ENCODE measurements around the gene IL17RC. TPM values are rescaled to one million over a fixed set of nuclear protein-coding genes. Genes with fewer than 3 reads are reported as not detected.
A peak's percentile ranks its signal among the peaks of the same experiment; 100 is the strongest.

IL17RC gene
- total and polyA plus RNA-seq, 3 experiments from 2014 or later = 0.20 to 11.0 (median 0.31) TPM

DNA sequence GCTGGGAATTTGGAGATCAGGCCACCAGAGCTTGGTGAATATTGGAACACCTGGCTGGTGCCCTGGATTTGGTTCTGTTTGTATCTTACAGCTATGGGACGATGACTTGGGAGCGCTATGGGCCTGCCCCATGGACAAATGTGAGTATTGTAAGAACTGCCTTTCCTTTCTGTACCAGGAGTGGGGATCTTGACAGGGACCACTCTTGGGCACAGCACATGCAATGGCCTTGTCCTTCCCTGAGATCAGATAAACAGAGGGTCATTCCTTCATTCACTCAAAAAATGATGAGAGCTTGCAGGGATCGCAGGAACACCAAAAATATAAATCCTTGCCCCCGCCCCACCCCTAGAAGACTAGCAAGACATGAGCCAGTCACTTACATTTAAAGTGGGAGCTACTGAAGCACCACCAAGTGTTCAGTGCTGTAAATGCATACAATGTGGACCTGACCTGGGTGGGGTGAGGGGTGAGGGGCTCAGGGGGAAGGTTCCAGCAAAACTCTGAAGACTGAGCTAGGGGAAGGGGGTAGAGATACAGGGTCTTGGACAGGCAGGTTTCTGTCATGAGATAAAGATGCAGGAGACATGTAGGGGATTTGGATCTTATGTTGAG, 14.0 kb downstream of the IL17RC start:
- no peak for DNase-seq
- Mint-ChIP-seq H3K4me3 (peak overlapping the region in 3 of 7 donors; percentile 36 to 80 (median 58)), H3K4me1 (peaks cover 29 to 49% (median 32%) of the 10 kb centered on the region in 3 donors), H3K36me3 (peaks cover 0 to 19% (median 0%) of the 10 kb centered on the region in 3 donors), H3K9me3 (no peaks in the 10 kb centered on the region), H3K27me3 (no peaks in the 10 kb centered on the region), H3K27ac (peak overlapping the region; percentile 36 to 93 (median 76))
- no peak overlapping the region for H3K4me3 ChIP-seq (ENCODE audit: low read length)
- peaks cover 29% of the 10 kb centered on the region for H3K4me1 ChIP-seq (ENCODE audit: insufficient read depth, low read length)
- H3K9me3 ChIP-seq (ENCODE audit: low read length) = no peaks in the 10 kb centered on the region
- H3K36me3 ChIP-seq (ENCODE audit: insufficient read depth, low read length) = no peaks in the 10 kb centered on the region
- no peak overlapping the region for H3K27ac ChIP-seq (ENCODE audit: low read depth, low read length)
- ChIA-PET POLR2A (interaction anchor here (3.2 kb wide), 1 partner anchor 16 kb away, joined by 14 read pairs; no protein-coding TSS in a partner anchor), CTCF (interaction anchor here (1.1 to 4.0 kb wide), 7 partner anchors 16 to 356 kb away, joined by 3 to 28 read pairs (median 11); partner anchors contain the start of genes EMC3 and JAGN1)
- H3K27me3 ChIP-seq (ENCODE audit: insufficient read depth, low read length, poor library complexity, severe bottlenecking) = no peaks in the 10 kb centered on the region

GRCh38 chr3:9932535-9932842, 15.6 kb downstream of the IL17RC start:
- no peaks in the 10 kb centered on the region for H3K27me3 Mint-ChIP-seq
- Histone ChIP-seq H3K4me3 (ENCODE audit: low read length) (peak overlapping the region; percentile 76), H3K4me1 (ENCODE audit: insufficient read depth, low read length) (peaks cover 32% of the 10 kb centered on the region), H3K9me3 (ENCODE audit: low read length) (no peaks in the 10 kb centered on the region), H3K27me3 (ENCODE audit: insufficient read depth, low read length, poor library complexity, severe bottlenecking) (no peaks in the 10 kb centered on the region), H3K27ac (ENCODE audit: low read depth, low read length) (peak overlapping the region; percentile 90), H3K36me3 (ENCODE audit: insufficient read depth, low read length) (peaks cover 6% of the 10 kb centered on the region)
- H3K4me1 Mint-ChIP-seq = peaks cover 32 to 61% (median 33%) of the 10 kb centered on the region in 3 donors
- H3K36me3 Mint-ChIP-seq = peaks cover 0 to 31% (median 4%) of the 10 kb centered on the region in 3 donors
- no peaks in the 10 kb centered on the region for H3K9me3 Mint-ChIP-seq
- no peak for DNase-seq
- POLR2A ChIA-PET = interaction anchor here (0.6 to 3.2 kb wide), 16 partner anchors 13 to 388 kb away, joined by 3 to 28 read pairs (median 6); partner anchors contain the start of genes ARPC4, BRPF1, EMC3 and JAGN1
- CTCF ChIA-PET = interaction anchor here (0.6 to 4.0 kb wide), 54 partner anchors 9 to 389 kb away, joined by 3 to 32 read pairs (median 4); partner anchors contain the start of genes ARPC4, BRPF1, EMC3 and FANCD2
- peak overlapping the region; percentile 88 to 99 (median 95) for H3K4me3 Mint-ChIP-seq
- peak overlapping the region; percentile 93 to 100 (median 98) for H3K27ac Mint-ChIP-seq

DNA sequence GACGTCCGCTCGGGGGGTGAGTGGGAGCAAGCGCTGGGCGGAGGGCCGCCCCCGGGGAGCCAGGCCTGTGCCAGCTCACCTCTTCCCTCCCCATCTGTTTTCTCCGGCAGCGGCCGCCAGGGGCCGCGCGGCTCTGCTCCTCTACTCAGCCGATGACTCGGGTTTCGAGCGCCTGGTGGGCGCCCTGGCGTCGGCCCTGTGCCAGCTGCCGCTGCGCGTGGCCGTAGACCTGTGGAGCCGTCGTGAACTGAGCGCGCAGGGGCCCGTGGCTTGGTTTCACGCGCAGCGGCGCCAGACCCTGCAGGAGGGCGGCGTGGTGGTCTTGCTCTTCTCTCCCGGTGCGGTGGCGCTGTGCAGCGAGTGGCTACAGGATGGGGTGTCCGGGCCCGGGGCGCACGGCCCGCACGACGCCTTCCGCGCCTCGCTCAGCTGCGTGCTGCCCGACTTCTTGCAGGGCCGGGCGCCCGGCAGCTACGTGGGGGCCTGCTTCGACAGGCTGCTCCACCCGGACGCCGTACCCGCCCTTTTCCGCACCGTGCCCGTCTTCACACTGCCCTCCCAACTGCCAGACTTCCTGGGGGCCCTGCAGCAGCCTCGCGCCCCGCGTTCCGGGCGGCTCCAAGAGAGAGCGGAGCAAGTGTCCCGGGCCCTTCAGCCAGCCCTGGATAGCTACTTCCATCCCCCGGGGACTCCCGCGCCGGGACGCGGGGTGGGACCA, 16.1 kb downstream of the IL17RC start:
- CTCF ChIA-PET = interaction anchor here (0.6 to 4.0 kb wide), 59 partner anchors 9 to 805 kb away, joined by 3 to 32 read pairs (median 4); partner anchors contain the start of genes ARPC4, BRPF1, EMC3 and FANCD2
- H3K27ac Mint-ChIP-seq = peak overlapping the region; percentile 93 to 100 (median 98)

DNA sequence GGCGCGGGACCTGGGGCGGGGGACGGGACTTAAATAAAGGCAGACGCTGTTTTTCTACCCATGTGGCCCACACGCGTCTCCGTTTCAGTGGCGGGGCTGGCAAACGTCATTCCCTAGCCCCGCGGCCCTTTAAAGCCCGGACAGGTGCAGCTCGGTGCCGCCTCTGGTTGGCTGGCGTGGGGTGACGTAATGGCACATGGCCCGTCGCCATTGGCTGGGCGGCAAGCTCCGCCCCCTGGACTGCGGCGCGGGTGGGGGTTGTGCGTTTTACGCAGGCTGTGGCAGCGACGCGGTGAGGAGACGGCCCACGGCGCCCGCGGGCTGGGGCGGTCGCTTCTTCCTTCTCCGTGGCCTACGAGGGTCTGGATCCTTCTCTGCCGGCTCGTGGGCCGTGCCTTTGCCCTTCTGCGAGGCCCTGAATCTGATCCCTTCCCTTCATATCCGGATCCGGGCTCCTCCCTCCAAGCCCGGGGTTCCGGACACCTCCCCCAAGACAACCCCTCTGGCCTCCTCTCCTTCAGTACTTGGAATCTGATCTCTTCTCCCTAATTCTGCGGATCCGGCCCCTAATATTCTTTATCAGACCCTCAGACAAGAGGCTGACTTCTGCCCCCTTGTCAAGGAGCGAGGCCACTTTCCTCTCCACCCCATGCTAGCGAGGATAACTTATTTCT, 16.8 kb downstream of the IL17RC start, which contains the start of gene CRELD1:
Gene CRELD1 (plus strand): TSS at position 274 of the 674 bp plus-strand sequence. CDS start 605 bp downstream, outside the sequence.
- ChIA-PET CTCF (interaction anchor here (0.7 to 4.0 kb wide), 36 partner anchors 8 to 804 kb away, joined by 3 to 32 read pairs (median 5); partner anchors contain the start of genes ARPC4, BRPF1, EMC3 and FANCD2), POLR2A (interaction anchor here (0.5 to 3.2 kb wide), 22 partner anchors 8 to 388 kb away, joined by 3 to 28 read pairs (median 5); partner anchors contain the start of genes ARPC4, BRPF1, EMC3 and JAGN1)
- peaks cover 12% of the 10 kb centered on the region for H3K36me3 ChIP-seq (ENCODE audit: insufficient read depth, low read length)

More for the DNA sequence above, 16.1 kb downstream of the IL17RC start:
- peaks cover 0 to 35% (median 5%) of the 10 kb centered on the region in 3 donors for H3K36me3 Mint-ChIP-seq
- peak overlapping the region; percentile 88 to 99 (median 95) for H3K4me3 Mint-ChIP-seq
- Histone ChIP-seq H3K4me3 (ENCODE audit: low read length) (peak overlapping the region; percentile 76), H3K9me3 (ENCODE audit: low read length) (no peaks in the 10 kb centered on the region), H3K27me3 (ENCODE audit: insufficient read depth, low read length, poor library complexity, severe bottlenecking) (no peaks in the 10 kb centered on the region), H3K27ac (ENCODE audit: low read depth, low read length) (peak overlapping the region; percentile 90), H3K36me3 (ENCODE audit: insufficient read depth, low read length) (peaks cover 11% of the 10 kb centered on the region), H3K4me1 (ENCODE audit: insufficient read depth, low read length) (peaks cover 32% of the 10 kb centered on the region)
- POLR2A ChIA-PET = interaction anchor here (0.6 to 3.2 kb wide), 26 partner anchors 9 to 389 kb away, joined by 3 to 28 read pairs (median 4); partner anchors contain the start of genes ARPC4, BRPF1, EMC3 and JAGN1
- DNase-seq = peak; percentile 83 to 93 (median 84)
- no peaks in the 10 kb centered on the region for H3K9me3 Mint-ChIP-seq
- no peaks in the 10 kb centered on the region for H3K27me3 Mint-ChIP-seq
- peaks cover 32 to 61% (median 33%) of the 10 kb centered on the region in 3 donors for H3K4me1 Mint-ChIP-seq

DNA sequence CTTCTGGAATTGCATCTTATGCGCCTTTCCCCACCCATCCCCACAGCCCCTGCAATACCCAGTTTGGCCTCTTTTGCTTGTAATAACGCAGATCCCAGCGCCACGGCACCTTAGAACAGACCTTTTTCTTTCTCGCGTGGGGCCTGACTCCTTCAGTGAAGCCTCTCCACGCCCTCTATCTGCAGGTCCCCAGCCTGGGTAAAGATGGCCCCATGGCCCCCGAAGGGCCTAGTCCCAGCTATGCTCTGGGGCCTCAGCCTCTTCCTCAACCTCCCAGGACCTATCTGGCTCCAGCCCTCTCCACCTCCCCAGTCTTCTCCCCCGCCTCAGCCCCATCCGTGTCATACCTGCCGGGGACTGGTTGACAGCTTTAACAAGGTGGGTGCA, 17.3 kb downstream of the IL17RC start:
- H3K27me3 ChIP-seq (ENCODE audit: insufficient read depth, low read length, poor library complexity, severe bottlenecking) = no peaks in the 10 kb centered on the region
- Mint-ChIP-seq H3K36me3 (peaks cover 0 to 42% (median 6%) of the 10 kb centered on the region in 3 donors), H3K4me3 (peak overlapping the region; percentile 88 to 99 (median 95)), H3K9me3 (no peaks in the 10 kb centered on the region), H3K27me3 (no peaks in the 10 kb centered on the region), H3K27ac (peak overlapping the region; percentile 93 to 100 (median 98)), H3K4me1 (peaks cover 32 to 61% (median 33%) of the 10 kb centered on the region in 3 donors)
- H3K4me1 ChIP-seq (ENCODE audit: insufficient read depth, low read length) = peaks cover 32% of the 10 kb centered on the region
- ChIA-PET POLR2A (interaction anchor here (0.5 to 3.2 kb wide), 6 partner anchors 12 to 314 kb away, joined by 3 to 28 read pairs (median 18); partner anchors contain the start of genes EMC3, JAGN1 and TATDN2), CTCF (interaction anchor here (0.7 to 4.0 kb wide), 12 partner anchors 8 to 388 kb away, joined by 3 to 32 read pairs (median 10); partner anchors contain the start of genes JAGN1, PRRT3 and SEC13)
- peak overlapping the region; percentile 90 for H3K27ac ChIP-seq (ENCODE audit: low read depth, low read length)
- H3K9me3 ChIP-seq (ENCODE audit: low read length) = no peaks in the 10 kb centered on the region
- peaks cover 12% of the 10 kb centered on the region for H3K36me3 ChIP-seq (ENCODE audit: insufficient read depth, low read length)
- peak in 3 of 5 donors; percentile 16 to 66 (median 18) for DNase-seq
- H3K4me3 ChIP-seq (ENCODE audit: low read length) = peak overlapping the region; percentile 76

More for the DNA sequence above, 16.8 kb downstream of the IL17RC start, which contains the start of gene CRELD1:
- peak within 1 kb of the TSS; percentile 88 to 99 (median 95) for H3K4me3 Mint-ChIP-seq
- no peaks in the 10 kb centered on the region for H3K27me3 ChIP-seq (ENCODE audit: insufficient read depth, low read length, poor library complexity, severe bottlenecking)
- peak within 1 kb of the TSS; percentile 76 for H3K4me3 ChIP-seq (ENCODE audit: low read length)
- H3K27ac ChIP-seq (ENCODE audit: low read depth, low read length) = peak within 1 kb of the TSS; percentile 90
- H3K9me3 ChIP-seq (ENCODE audit: low read length) = no peaks in the 10 kb centered on the region
- H3K4me1 ChIP-seq (ENCODE audit: insufficient read depth, low read length) = peaks cover 32% of the 10 kb centered on the region
- no peaks in the 10 kb centered on the region for H3K27me3 Mint-ChIP-seq
- H3K27ac Mint-ChIP-seq = peak within 1 kb of the TSS; percentile 93 to 100 (median 98)
- peaks cover 0 to 39% (median 6%) of the 10 kb centered on the region in 3 donors for H3K36me3 Mint-ChIP-seq
- DNase-seq = peak; percentile 95 to 99 (median 98)
- no peaks in the 10 kb centered on the region for H3K9me3 Mint-ChIP-seq
- peaks cover 32 to 61% (median 33%) of the 10 kb centered on the region in 3 donors for H3K4me1 Mint-ChIP-seq

- peaks cover 32% of the 10 kb centered on the region for H3K4me1 ChIP-seq (ENCODE audit: insufficient read depth, low read length)
- H3K9me3 Mint-ChIP-seq = no peaks in the 10 kb centered on the region
- POLR2A ChIA-PET = interaction anchor here (0.7 kb wide), 1 partner anchor 66 kb away, joined by 5 read pairs; no protein-coding TSS in a partner anchor
Observed at GRCh38 chr3:9934993-9935392, 18.1 kb downstream of the IL17RC start.

More at GRCh38 chr3:9934993-9935392, 18.1 kb downstream of the IL17RC start:
- Mint-ChIP-seq H3K27ac (peak overlapping the region; percentile 93 to 100 (median 98)), H3K27me3 (no peaks in the 10 kb centered on the region), H3K36me3 (peaks cover 0 to 42% (median 6%) of the 10 kb centered on the region in 3 donors), H3K4me1 (peaks cover 32 to 61% (median 33%) of the 10 kb centered on the region in 3 donors), H3K4me3 (peak overlapping the region; percentile 88 to 99 (median 95))
- Histone ChIP-seq H3K27ac (ENCODE audit: low read depth, low read length) (peak overlapping the region; percentile 90), H3K4me3 (ENCODE audit: low read length) (peak overlapping the region; percentile 76), H3K27me3 (ENCODE audit: insufficient read depth, low read length, poor library complexity, severe bottlenecking) (no peaks in the 10 kb centered on the region), H3K36me3 (ENCODE audit: insufficient read depth, low read length) (peaks cover 12% of the 10 kb centered on the region), H3K9me3 (ENCODE audit: low read length) (no peaks in the 10 kb centered on the region)
- CTCF ChIA-PET = interaction anchor here (0.7 to 2.3 kb wide), 3 partner anchors 11 to 85 kb away, joined by 3 to 11 read pairs (median 3); no protein-coding TSS in a partner anchor
- DNase-seq = no peak

All from CD8-positive, alpha-beta memory T cell (primary cell).